Trophoblast cell (in vitro differentiated cells and primary cell): Measurements from ENCODE around the gene GRIN1.
A peak's percentile ranks its signal among the peaks of the same experiment; 100 is the strongest.

Source experiments
- DNase-seq, 2 donors: peaks; one replicate each; pipeline ENCODE4 v3.0.0-alpha.2; 2016
- H2AFZ ChIP-seq: 2 replicates; pipeline ENCODE4 v1.6.1; 2013; ENCODE audit warnings: low read length, moderate library complexity, mild to moderate bottlenecking; ENCODE audit not compliant: insufficient read depth, poor library complexity
- H2AK5ac ChIP-seq: 2 replicates; pipeline ENCODE4 v1.6.1; 2013; ENCODE audit warnings: mild to moderate bottlenecking, low read length
- H2BK120ac ChIP-seq: 2 replicates; pipeline ENCODE4 v1.6.1; 2013; ENCODE audit warnings: low read length, mild to moderate bottlenecking, moderate library complexity; ENCODE audit not compliant: insufficient read depth, poor library complexity
- H2BK12ac ChIP-seq: 2 replicates; pipeline ENCODE4 v1.6.1; 2013; ENCODE audit warnings: mild to moderate bottlenecking, low read length, moderate library complexity
- H2BK5ac ChIP-seq: 2 replicates; pipeline ENCODE4 v1.6.1; 2013; ENCODE audit warnings: low read length, low read depth, moderate library complexity, mild to moderate bottlenecking; ENCODE audit not compliant: poor library complexity
- H3K14ac ChIP-seq: 2 replicates; pipeline ENCODE4 v1.6.1; 2013; ENCODE audit warnings: mild to moderate bottlenecking, low read length
- H3K18ac ChIP-seq: 2 replicates; pipeline ENCODE4 v1.6.1; 2013; ENCODE audit warnings: mild to moderate bottlenecking, low read length
- H3K23ac ChIP-seq: 2 replicates; pipeline ENCODE4 v1.6.1; 2013; ENCODE audit warnings: low read length
- H3K27ac ChIP-seq: 2 replicates; pipeline ENCODE4 v1.5.1; 2013; ENCODE audit warnings: low read depth, mild to moderate bottlenecking, inconsistent platforms, low read length, moderate library complexity
- H3K27me3 ChIP-seq: 2 replicates; pipeline ENCODE4 v1.6.1; 2013; ENCODE audit warnings: inconsistent platforms, mild to moderate bottlenecking, low read length, moderate library complexity; ENCODE audit not compliant: insufficient read depth
- H3K36me3 ChIP-seq, 2 experiments: 1 replicate in 1 of 2; 2 replicates in 1 of 2; pipeline ENCODE4 v1.6.1; 2013; ENCODE audit warnings: low read length in 2 of 2, mild to moderate bottlenecking in 2 of 2, moderate library complexity in 1 of 2; ENCODE audit not compliant: insufficient read depth in 2 of 2, control insufficient read depth in 1 of 2
- H3K4ac ChIP-seq: 2 replicates; pipeline ENCODE4 v1.6.1; 2013; ENCODE audit warnings: low read depth, mild to moderate bottlenecking, low read length, moderate library complexity
- H3K4me1 ChIP-seq, 2 experiments: 1 replicate in 1 of 2; 2 replicates in 1 of 2; pipeline ENCODE4 v1.6.1; 2013; ENCODE audit warnings: low read length in 2 of 2, mild to moderate bottlenecking in 2 of 2, moderate library complexity in 1 of 2; ENCODE audit not compliant: insufficient read depth in 2 of 2, control insufficient read depth in 1 of 2
- H3K4me2 ChIP-seq: 2 replicates; pipeline ENCODE4 v1.6.1; 2013; ENCODE audit warnings: inconsistent platforms, mild to moderate bottlenecking, low read length, moderate library complexity
- H3K4me3 ChIP-seq: 2 replicates; pipeline ENCODE4 v1.5.1; 2013; ENCODE audit warnings: mild to moderate bottlenecking, low read depth, low read length, inconsistent platforms
- H3K79me1 ChIP-seq: one replicate; pipeline ENCODE4 v1.6.1; 2013; ENCODE audit warnings: low read length
- H3K79me2 ChIP-seq: 2 replicates; pipeline ENCODE4 v1.6.1; 2013; ENCODE audit warnings: low read length, mild to moderate bottlenecking; ENCODE audit not compliant: control insufficient read depth, insufficient read depth, poor library complexity
- H3K9ac ChIP-seq: 2 replicates; pipeline ENCODE4 v1.6.1; 2013; ENCODE audit warnings: mild to moderate bottlenecking, low read length
- H3K9me3 ChIP-seq: 2 replicates; pipeline ENCODE4 v1.6.1; 2013; ENCODE audit warnings: low read depth, mild to moderate bottlenecking, control low read depth, inconsistent platforms, low read length; ENCODE audit not compliant: insufficient read depth
- H4K12ac ChIP-seq: 2 replicates; pipeline ENCODE4 v1.6.1; 2013; ENCODE audit warnings: low read depth, mild to moderate bottlenecking, low read length, moderate library complexity
- H4K8ac ChIP-seq: 2 replicates; pipeline ENCODE4 v1.6.1; 2013; ENCODE audit warnings: low read depth, mild to moderate bottlenecking, low read length, moderate library complexity
- H4K91ac ChIP-seq: one replicate; pipeline ENCODE4 v1.6.1; 2013; ENCODE audit warnings: low read depth, mild to moderate bottlenecking, low read length, moderate library complexity
- WGBS: extraction: QIAGEN DNeasy Blood & Tissue Kit; methylation state at CpG from one replicate; pipeline ENCODE4 v1.1.7; 2013; ENCODE audit warnings: missing lambda C conversion rate; ENCODE audit not compliant: insufficient read length, insufficient coverage; ENCODE audit errors: extremely low coverage; 5-methylcytosine and 5-hydroxymethylcytosine counted together

GRIN1 gene

GRCh38 chr9:137176302-137177182 is 37.6 kb downstream of the GRIN1 start:
- Histone ChIP-seq H3K4me3 (no peak overlapping the region), H3K23ac (no peak overlapping the region), H3K79me2 (no peaks in the 10 kb centered on the region), H4K8ac (no peak overlapping the region), H3K4ac (no peak overlapping the region), H3K4me1 (peaks cover 0 to 3% of the 10 kb centered on the region in 2 experiments), H2BK120ac (no peak overlapping the region), H3K27ac (no peak overlapping the region), H3K18ac (no peak overlapping the region), H2BK5ac (no peak overlapping the region), H3K27me3 (no peaks in the 10 kb centered on the region), H3K36me3 (peaks cover 28 to 34% of the 10 kb centered on the region in 2 experiments), H3K79me1 (no peaks in the 10 kb centered on the region), H4K91ac (no peak overlapping the region), H2AK5ac (no peak overlapping the region), H4K12ac (no peak overlapping the region), H2BK12ac (no peak overlapping the region), H3K14ac (no peak overlapping the region), H3K9me3 (peaks cover 3% of the 10 kb centered on the region), H3K9ac (no peak overlapping the region), H2AFZ (no peak overlapping the region), H3K4me2 (no peak overlapping the region)
- no CpG with 5 or more reads among the region's 17 CpGs for WGBS
- DNase-seq = peak; percentile 52 to 64

DNA sequence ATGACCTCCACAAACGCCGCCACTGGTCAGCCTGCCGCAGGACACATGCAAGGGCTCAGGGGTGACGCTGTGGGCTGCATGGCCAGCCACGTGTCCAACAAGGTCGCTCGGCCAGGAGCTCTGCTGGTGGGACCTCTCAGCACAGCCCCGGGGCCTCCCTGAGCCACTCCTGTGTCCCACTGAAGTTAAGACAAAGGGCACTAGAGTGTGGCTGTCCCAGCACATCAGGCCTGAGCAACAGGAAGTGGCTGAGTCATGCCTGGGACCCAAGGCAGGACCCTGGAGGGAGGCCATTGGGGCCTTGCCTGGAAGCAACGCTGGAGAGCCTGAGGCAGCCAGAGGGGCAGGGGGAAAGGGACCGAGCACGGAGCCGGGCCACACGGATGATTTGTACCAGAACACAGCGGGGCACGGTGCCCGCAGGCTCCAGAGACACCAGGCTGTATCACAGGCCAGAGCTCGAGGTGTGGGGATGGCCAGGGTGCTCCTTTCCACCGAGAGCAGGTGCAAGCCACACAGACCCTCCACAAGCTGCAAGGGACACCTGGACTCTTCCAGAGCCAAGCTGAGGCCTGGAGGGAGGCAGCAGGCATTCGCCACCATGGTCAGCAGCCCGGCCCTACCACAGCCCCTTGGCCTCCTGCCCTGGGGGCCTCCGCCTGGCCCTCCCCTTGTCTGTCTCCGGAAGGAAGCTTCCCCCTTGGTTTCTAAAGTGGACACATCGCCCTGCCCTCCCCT is 39.4 kb downstream of the GRIN1 start:
- no peak overlapping the region for H3K23ac ChIP-seq
- H3K18ac ChIP-seq = no peak overlapping the region
- no peak overlapping the region for H2BK5ac ChIP-seq
- H3K27me3 ChIP-seq = no peaks in the 10 kb centered on the region
- peaks cover 0 to 3% of the 10 kb centered on the region in 2 experiments for H3K4me1 ChIP-seq
- no peak overlapping the region for H3K4ac ChIP-seq
- peak overlapping the region; percentile 45 for H3K4me3 ChIP-seq
- H3K9ac ChIP-seq = no peak overlapping the region
- no peak for DNase-seq
- no peak overlapping the region for H2BK120ac ChIP-seq
- WGBS = no CpG with 5 or more reads among the region's 23 CpGs
- no peak overlapping the region for H3K14ac ChIP-seq
- H3K9me3 ChIP-seq = peaks cover 3% of the 10 kb centered on the region
- no peak overlapping the region for H4K91ac ChIP-seq
- H3K79me1 ChIP-seq = no peaks in the 10 kb centered on the region
- H3K27ac ChIP-seq = no peak overlapping the region
- H4K12ac ChIP-seq = peak overlapping the region; percentile 7
- no peaks in the 10 kb centered on the region for H3K79me2 ChIP-seq
- no peak overlapping the region for H2BK12ac ChIP-seq
- peaks cover 42 to 50% of the 10 kb centered on the region in 2 experiments for H3K36me3 ChIP-seq
- H2AFZ ChIP-seq = no peak overlapping the region
- H2AK5ac ChIP-seq = no peak overlapping the region
- H3K4me2 ChIP-seq = no peak overlapping the region
- H4K8ac ChIP-seq = no peak overlapping the region

DNA sequence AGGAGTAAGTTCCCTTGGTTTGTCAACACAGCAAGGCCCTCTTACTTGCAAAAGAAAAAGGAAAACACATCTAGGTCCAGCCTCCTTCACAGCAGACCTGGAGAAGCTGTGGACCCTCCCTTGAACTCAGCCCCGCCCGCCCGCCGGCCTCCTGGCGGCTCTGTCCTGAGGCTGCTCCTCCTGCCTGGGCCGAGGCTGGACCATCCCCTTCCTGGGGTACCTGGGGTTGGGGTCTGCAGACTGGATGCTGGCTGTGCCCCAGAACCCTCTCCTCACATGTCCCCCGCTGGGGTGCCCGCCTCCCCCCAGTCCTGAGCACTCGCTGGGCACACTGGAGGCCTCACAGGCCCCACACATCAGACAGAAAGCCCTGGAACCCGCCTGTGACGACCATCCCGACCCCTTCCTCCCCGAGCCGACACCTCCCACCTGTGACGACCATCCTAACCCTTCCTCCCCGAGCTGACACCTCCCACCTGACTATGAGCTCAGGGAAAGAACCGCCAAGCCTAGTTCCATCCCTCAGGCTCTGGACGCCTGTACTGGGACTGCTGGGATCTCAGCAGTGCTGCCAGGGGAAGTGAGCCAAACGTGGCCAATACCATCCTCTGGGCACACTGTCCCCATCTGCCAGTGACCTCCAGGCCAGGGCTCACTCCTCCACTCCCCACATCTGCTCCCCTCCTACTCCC is 40.1 kb downstream of the GRIN1 start:
- Histone ChIP-seq H3K18ac (no peak overlapping the region), H3K9ac (no peak overlapping the region), H4K8ac (no peak overlapping the region), H3K79me1 (no peaks in the 10 kb centered on the region), H3K27me3 (no peaks in the 10 kb centered on the region), H3K4me2 (no peak overlapping the region), H2AFZ (no peak overlapping the region), H3K4me1 (peaks cover 0 to 3% of the 10 kb centered on the region in 2 experiments), H2AK5ac (no peak overlapping the region), H4K91ac (no peak overlapping the region), H2BK5ac (no peak overlapping the region), H3K9me3 (peaks cover 3% of the 10 kb centered on the region), H3K36me3 (peaks cover 50 to 57% of the 10 kb centered on the region in 2 experiments), H3K27ac (no peak overlapping the region), H2BK12ac (no peak overlapping the region), H3K4ac (no peak overlapping the region), H3K14ac (no peak overlapping the region), H3K79me2 (no peaks in the 10 kb centered on the region), H3K4me3 (no peak overlapping the region), H2BK120ac (no peak overlapping the region), H3K23ac (no peak overlapping the region), H4K12ac (no peak overlapping the region)
- WGBS = no CpG with 5 or more reads among the region's 19 CpGs
- DNase-seq = no peak

GRCh38 chr9:137179761-137180160 is 40.8 kb downstream of the GRIN1 start:
- Histone ChIP-seq H2AFZ (no peak overlapping the region), H3K79me1 (no peaks in the 10 kb centered on the region), H3K27ac (no peak overlapping the region), H3K9ac (no peak overlapping the region), H2BK5ac (no peak overlapping the region), H2AK5ac (no peak overlapping the region), H4K12ac (no peak overlapping the region), H3K4me3 (no peak overlapping the region), H3K27me3 (no peaks in the 10 kb centered on the region), H3K18ac (no peak overlapping the region), H4K8ac (no peak overlapping the region), H2BK12ac (no peak overlapping the region), H3K4ac (no peak overlapping the region), H3K4me2 (no peak overlapping the region), H3K14ac (no peak overlapping the region), H3K79me2 (no peaks in the 10 kb centered on the region), H4K91ac (no peak overlapping the region), H3K9me3 (peaks cover 3% of the 10 kb centered on the region), H3K23ac (no peak overlapping the region), H2BK120ac (no peak overlapping the region), H3K4me1 (peaks cover 0 to 3% of the 10 kb centered on the region in 2 experiments), H3K36me3 (peaks cover 56 to 64% of the 10 kb centered on the region in 2 experiments)
- WGBS = no CpG with 5 or more reads among the region's 17 CpGs
- DNase-seq = no peak
